Hematopoietic multipotent progenitor cell treated with erythropoietin and hydrocortisone succinate and interleukin-3 and kit ligand, for 6 days (in vitro differentiated cells): Measurements from ENCODE around the gene PAK5.
A peak's percentile ranks its signal among the peaks of the same experiment; 100 is the strongest.

Source experiments
- DNase-seq: peaks from one replicate; pipeline ENCODE4 v3.0.0-alpha.2; 2015

The PAK5 gene

GRCh38 chr20:9516234-9516871 is 322.5 kb downstream of the PAK5 start:
- DNase-seq, result no peak

- DNase-seq, result no peak
These were observed 323.1 kb downstream of the PAK5 start for GRCh38 chr20:9515741-9516233.

- no peak for DNase-seq
These were observed 323.7 kb downstream of the PAK5 start for GRCh38 chr20:9515214-9515585.

DNA sequence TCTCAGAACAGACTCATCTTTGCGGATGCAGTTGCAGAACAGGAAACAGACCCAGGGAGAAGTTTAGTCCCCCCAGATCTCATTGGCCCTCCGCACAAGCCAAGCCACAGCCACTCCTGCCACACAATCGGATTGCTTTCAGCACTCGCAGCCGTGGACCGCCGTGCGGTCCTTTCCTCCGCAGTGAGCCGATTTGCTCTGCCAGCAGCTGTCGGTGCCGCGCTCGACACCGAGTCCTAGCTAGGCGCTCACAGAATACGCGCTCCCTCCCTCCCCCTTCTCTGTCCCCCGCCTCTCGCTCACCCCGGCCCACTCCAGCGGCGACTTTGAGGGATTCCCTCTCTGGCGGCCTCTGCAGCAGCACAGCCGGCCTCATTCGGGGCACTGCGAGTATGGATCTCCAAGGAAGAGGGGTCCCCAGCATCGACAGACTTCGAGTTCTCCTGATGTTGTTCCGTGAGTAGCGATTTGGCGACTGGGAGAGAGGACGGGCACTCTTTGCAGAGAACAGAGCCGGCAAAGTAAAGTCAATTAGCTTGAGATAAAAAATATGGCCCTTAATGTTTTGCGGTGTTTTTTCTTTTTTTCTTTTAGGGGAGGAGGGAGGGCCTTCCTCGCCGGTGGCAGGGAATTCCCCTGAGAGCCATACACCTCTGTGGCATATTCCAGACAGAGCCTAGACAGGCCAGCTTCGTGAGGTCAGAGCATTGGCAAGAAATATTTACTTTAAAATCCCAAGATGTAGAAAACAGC is 324.2 kb downstream of the PAK5 start, which contains the start of gene LAMP5:
Gene LAMP5 (plus strand): TSS at position 130 of the 753 bp plus-strand sequence. CDS start 263 bp downstream, at position 393.
- DNase-seq, result peak; percentile 19

- no peak for DNase-seq
These were observed 324.8 kb downstream of the PAK5 start for GRCh38 chr20:9514072-9514460.

DNA sequence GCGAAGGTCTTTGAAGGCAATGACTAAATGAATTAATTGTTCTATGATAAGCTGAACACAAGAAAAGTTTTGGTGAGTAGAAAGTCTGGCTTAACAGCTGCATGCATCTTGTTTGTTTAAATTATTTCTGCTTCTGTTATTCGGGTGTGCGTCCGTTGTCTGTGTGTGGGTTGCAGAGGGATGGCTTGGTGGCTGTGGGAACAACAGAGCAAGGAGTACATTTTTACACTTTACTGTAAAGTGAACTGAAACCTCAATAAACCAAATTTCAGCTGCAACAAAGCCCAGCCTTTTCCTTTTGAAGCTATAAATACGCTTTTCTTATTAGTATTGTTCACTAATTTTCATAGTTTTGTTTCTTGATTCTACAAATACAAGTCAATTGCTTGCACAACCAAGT is 328.0 kb downstream of the PAK5 start:
- DNase-seq, result no peak

GRCh38 chr20:9509246-9509645 is 329.6 kb downstream of the PAK5 start:
- DNase-seq, result no peak

GRCh38 chr20:9508696-9509178 is 330.1 kb downstream of the PAK5 start:
- DNase-seq, result no peak

DNA sequence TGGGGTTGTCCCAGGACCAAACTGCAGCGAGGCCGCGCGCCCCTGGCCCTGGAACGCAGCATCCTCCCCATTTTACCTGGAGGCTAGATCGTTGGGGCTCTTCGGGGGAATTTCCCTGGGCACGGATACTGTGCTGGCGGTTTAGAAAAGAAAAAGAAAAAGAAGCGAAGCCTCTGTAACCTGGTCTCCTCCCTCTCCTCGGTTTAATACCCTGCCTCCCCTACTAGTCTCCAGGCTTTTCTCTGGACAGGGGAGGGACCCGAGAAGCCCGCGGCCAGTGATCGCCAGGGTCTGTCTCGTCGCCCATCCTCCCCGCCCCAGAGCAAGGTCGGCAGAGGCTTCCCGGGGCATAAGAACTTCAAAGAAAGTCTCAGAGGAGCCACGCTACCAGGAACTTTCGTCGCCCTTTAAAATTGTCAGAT is 330.6 kb downstream of the PAK5 start:
- DNase-seq, result no peak

DNA sequence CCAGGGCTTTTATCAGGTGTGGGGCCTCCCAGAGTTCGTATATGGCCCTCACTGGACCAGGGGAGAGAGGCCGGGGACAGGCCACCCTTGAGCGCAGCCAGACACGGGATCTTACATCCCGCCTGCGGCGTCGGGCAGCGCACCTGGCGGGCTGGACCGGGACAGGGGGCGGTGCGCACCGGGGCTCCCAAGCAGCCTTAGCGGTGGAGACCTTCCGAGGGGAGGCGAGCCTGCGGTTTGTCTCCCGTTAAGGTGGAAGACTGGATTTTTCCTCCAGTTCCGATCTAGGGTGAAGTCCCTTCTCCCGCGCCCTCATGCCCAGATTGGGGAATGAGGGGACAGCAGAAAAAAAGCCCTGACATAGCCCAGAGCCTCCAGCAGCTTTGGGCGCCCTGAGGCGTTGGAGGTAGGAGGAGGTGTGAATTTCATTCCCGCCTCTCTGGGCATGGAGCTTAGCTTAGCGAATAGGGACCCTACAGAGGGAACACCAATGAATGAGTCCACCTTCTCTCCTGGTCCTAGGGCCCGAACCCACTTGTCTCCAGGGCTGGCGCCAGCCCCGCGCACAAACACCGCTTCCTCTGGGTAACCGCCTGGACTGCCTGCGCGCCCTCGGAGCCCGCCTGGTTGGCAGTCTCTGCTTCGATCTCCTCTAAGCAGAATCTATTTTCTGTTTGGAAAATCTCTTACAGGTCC is 331.2 kb downstream of the PAK5 start:
- no peak for DNase-seq

- DNase-seq, result no peak
These were observed 331.9 kb downstream of the PAK5 start for GRCh38 chr20:9506964-9507369.

DNA sequence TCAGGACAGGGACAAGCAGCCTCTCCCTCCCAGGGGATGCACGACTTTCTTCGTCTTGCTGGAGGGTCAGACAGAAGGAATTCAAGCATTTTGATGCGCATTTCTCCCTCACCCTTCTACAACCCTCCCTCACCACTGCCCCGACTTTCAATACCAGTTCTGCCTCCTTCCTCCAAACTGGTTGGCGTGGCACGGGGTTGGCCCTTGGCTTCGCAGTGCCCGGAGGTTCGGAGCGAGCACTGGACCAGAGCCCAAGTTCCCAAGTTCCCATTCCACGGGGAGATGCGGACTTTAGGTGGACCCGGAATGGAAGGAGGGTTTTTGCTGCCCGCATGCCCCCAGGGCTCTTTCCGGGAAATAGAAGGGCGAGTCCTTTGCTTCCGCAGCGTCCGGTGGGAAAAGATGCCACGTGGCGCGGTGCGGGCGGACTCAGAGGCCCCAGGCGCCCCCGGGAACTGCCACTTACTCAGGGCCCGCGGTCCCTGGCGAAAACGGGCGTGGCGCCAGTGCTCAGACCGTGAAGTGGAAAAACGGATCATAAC is 332.5 kb downstream of the PAK5 start:
- no peak for DNase-seq

- DNase-seq, result peak; percentile 58
These were observed 335.2 kb downstream of the PAK5 start for GRCh38 chr20:9503526-9504245.

DNA sequence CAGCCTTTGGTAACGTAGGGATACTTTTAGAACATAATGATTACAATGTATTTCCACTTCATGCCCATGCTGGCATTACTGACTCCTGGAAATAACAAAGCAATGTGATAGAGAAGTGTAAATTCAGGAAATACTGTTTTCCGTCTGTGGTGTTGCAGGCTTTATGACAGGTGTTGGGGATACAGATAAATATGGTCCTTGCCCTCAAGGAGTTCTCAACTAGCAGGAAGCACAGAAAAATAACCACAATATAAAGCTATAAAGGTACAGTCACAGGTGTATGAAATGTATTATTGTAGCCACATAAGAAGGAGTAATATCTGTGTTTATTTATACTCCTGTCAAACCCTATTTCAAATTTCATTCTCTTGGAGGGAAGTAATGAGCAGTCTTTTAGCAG is 337.4 kb downstream of the PAK5 start:
- DNase-seq, result no peak

- no peak for DNase-seq
These were observed 338.8 kb downstream of the PAK5 start for GRCh38 chr20:9500121-9500520.

- DNase-seq, result no peak
These were observed 339.6 kb downstream of the PAK5 start for GRCh38 chr20:9499126-9499899.

- no peak for DNase-seq
These were observed 340.6 kb downstream of the PAK5 start for GRCh38 chr20:9498322-9498721.

- no peak for DNase-seq
These were observed 342.7 kb downstream of the PAK5 start for GRCh38 chr20:9496155-9496554.

DNA sequence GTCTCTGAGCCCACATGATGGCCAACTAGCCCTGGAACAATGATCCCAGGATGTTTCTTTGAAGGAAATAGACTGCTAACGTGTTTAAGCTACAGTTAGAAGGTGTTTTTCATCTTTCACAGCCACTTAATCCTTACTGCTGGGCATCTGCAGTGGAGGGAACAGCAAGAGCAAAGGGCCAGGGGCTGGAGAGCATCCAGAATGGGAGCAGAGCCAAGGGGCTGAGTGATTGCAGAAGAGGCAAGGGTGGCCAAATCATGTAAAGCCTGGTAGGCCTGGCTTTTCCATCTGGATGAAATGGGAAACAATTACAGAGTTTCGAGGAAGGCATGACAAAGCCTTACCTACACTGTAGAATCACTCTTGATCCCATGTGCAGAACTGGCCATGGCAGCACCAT is 343.2 kb downstream of the PAK5 start:
- no peak for DNase-seq

DNA sequence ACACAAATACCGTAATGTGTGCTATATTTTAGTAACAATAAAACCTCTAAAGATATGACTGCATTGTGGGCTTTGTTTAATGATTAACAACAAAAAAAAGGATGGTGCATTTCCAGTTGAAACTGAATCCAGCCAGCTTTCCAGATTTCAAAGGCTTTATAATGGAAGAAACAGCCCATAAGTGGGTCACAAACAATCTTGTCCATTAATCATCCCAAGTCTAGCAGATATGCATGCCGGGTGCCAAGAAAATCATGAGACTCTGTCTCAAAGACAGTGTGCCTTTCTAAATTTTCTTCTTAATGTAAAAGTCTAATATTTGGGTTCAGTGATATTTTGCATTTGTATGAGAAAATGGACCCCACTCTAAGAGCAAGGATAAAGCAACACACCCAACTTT is 345.1 kb downstream of the PAK5 start:
- DNase-seq, result no peak

DNA sequence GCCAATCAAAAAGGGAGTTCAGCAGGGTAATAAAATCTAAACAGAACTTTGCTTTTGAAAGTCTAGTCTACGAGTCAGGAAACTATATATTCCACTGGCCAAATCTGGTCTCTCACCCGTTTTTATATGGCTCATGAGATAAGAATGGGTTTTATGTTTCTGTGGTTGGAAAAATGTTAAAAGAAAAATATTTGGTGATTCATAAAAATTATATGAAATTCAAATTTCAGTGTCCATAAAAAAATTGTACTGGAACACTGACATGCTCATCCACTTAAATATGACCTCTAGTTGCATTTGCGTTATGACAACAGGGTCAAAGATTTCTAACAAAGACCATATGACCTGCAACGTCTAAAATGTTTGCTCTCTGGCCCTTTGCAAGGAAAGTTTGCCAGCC is 346.8 kb downstream of the PAK5 start:
- no peak for DNase-seq

- DNase-seq, result no peak
These were observed 347.6 kb downstream of the PAK5 start for GRCh38 chr20:9491324-9491723.
